HG03280 (cell line): ENCODE measurements around the gene VPS13D.

ENCODE experiments used
- ATAC-seq: cut with Tn5 transposase; IDR thresholded peaks from one replicate; pipeline ENCODE4 v1.9.1; 2021; ENCODE audit warnings: mild to moderate bottlenecking, moderate library complexity; ENCODE audit not compliant: unreplicated experiment

The VPS13D gene

GRCh38 chr1:12400027-12400693 is 170.3 kb downstream of the VPS13D start:
- no peak for ATAC-seq

GRCh38 chr1:12402159-12402673 is 172.4 kb downstream of the VPS13D start:
- ATAC-seq = no peak

- no peak for ATAC-seq
Observed at GRCh38 chr1:12402842-12403241, 173.0 kb downstream of the VPS13D start.

GRCh38 chr1:12404918-12405317 is 175.1 kb downstream of the VPS13D start:
- no peak for ATAC-seq

GRCh38 chr1:12405325-12406210 is 175.7 kb downstream of the VPS13D start:
- no peak for ATAC-seq

- no peak for ATAC-seq
Observed at GRCh38 chr1:12406211-12407021, 176.6 kb downstream of the VPS13D start.

GRCh38 chr1:12407050-12407961 is 177.5 kb downstream of the VPS13D start:
- ATAC-seq = no peak

- no peak for ATAC-seq
Observed at GRCh38 chr1:12407962-12408454, 178.2 kb downstream of the VPS13D start.

- ATAC-seq = no peak
Observed at GRCh38 chr1:12408662-12409061, 178.8 kb downstream of the VPS13D start.

- ATAC-seq = no peak
Observed at GRCh38 chr1:12409681-12410080, 179.9 kb downstream of the VPS13D start.

- no peak for ATAC-seq
Observed at GRCh38 chr1:12410351-12410750, 180.5 kb downstream of the VPS13D start.

- no peak for ATAC-seq
Observed at GRCh38 chr1:12411098-12411497, 181.3 kb downstream of the VPS13D start.

- ATAC-seq = no peak
Observed at GRCh38 chr1:12411747-12412146, 181.9 kb downstream of the VPS13D start.

- ATAC-seq = no peak
Observed at GRCh38 chr1:12412439-12412838, 182.6 kb downstream of the VPS13D start.

- no peak for ATAC-seq
Observed at GRCh38 chr1:12413664-12414410, 184.0 kb downstream of the VPS13D start.

GRCh38 chr1:12414444-12415018 is 184.7 kb downstream of the VPS13D start:
- ATAC-seq = no peak

- no peak for ATAC-seq
Observed at GRCh38 chr1:12415038-12415466, 185.2 kb downstream of the VPS13D start.

GRCh38 chr1:12416101-12416500 is 186.3 kb downstream of the VPS13D start:
- no peak for ATAC-seq

GRCh38 chr1:12416744-12417143 is 186.9 kb downstream of the VPS13D start:
- ATAC-seq = no peak
